CD4-positive, alpha-beta T cell treated with Interferon gamma for 1 hour (primary cell): ENCODE results near the gene TMEM59L.
A peak's percentile ranks its signal among the peaks of the same experiment; 100 is the strongest.
"Not testable (repeated sequence)": the region's sequence is repeated elsewhere in the genome, so short reads cannot be mapped to it uniquely, and the experiment has no call there.

Source experiments
- DNase-seq: peaks from one replicate; pipeline ENCODE4 v3.0.0-alpha.2; 2020

TMEM59L gene

GRCh38 chr19:18594096-18594823, 18.4 kb upstream of the TMEM59L start:
- peak; percentile 72 for DNase-seq

- no peak for DNase-seq
Observed at GRCh38 chr19:18594824-18595373, 17.8 kb upstream of the TMEM59L start.

GRCh38 chr19:18595475-18595874, 17.2 kb upstream of the TMEM59L start:
- no peak for DNase-seq

- DNase-seq, result peak; percentile 53
Observed at GRCh38 chr19:18596752-18597157, 15.9 kb upstream of the TMEM59L start.

GRCh38 chr19:18597809-18598660, 14.6 kb upstream of the TMEM59L start:
- DNase-seq, result no peak

- no peak for DNase-seq
Observed at GRCh38 chr19:18599485-18599884, 13.2 kb upstream of the TMEM59L start.

GRCh38 chr19:18600692-18601397, 11.8 kb upstream of the TMEM59L start:
- DNase-seq, result not testable (repeated sequence)

GRCh38 chr19:18601875-18602274, 10.8 kb upstream of the TMEM59L start:
- DNase-seq, result no peak

GRCh38 chr19:18603255-18603957, 9.3 kb upstream of the TMEM59L start:
- DNase-seq, result no peak

GRCh38 chr19:18603958-18604819, 8.5 kb upstream of the TMEM59L start:
- DNase-seq, result no peak

- no peak for DNase-seq
Observed at GRCh38 chr19:18604820-18605159, 7.9 kb upstream of the TMEM59L start.

GRCh38 chr19:18605196-18605545, 7.5 kb upstream of the TMEM59L start:
- DNase-seq, result no peak

GRCh38 chr19:18605546-18606280, 7.0 kb upstream of the TMEM59L start:
- DNase-seq, result no peak

GRCh38 chr19:18606281-18607225, 6.1 kb upstream of the TMEM59L start, which contains the start of gene CRLF1:
CRLF1 (minus strand) TSS chr19:18606799; CDS start chr19:18606656, 143 bp downstream.
- no peak for DNase-seq

GRCh38 chr19:18607226-18608101, 5.2 kb upstream of the TMEM59L start:
- DNase-seq, result no peak

- DNase-seq, result no peak
Observed at GRCh38 chr19:18608102-18608804, 4.4 kb upstream of the TMEM59L start.

- no peak for DNase-seq
Observed at GRCh38 chr19:18608805-18609716, 3.6 kb upstream of the TMEM59L start.
